Measurements from ENCODE around the gene PANX2.

The PANX2 gene

DNA sequence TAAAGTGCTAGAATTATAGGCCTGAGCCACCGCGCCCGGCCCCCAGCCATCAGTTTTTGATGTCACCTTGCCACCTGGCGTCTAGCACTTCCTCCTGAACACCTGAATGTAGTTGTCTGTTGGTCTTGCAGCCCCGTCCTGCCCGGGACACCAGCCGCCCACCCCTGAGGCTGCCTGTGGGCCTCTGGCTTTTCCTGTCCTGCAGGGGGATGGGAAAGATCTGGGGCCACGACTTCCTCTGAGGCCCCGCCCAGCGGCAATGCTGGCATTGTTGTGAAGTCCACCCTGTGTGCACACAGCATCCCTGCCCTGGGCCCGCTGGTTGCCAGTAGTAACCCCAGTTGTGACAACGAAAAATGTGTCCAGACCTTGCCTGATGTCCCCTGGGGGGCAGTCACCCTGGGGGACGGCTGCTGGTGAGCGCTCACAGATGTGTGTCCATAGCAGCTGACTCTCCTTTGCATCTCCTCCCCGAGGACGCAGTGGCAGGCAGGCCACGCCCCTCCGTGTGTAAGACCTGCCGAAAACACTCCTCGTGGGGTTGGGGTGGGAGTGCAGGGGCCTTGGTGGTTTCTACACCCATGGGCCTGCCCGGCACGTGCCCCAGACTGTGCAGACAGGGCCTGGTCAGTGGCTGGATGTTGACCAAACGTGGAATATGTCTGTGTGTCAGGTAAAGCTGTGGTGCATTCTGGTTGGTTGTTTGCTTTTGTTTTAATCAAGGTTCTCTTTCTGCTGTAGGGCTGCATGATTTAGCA is 37.0 kb downstream of the PANX2 start:
- no peak for DNase-seq
- intact Hi-C loops (cut with DNase I; ENCODE audit: low total_unique reads) = loop anchor here (5.0 kb wide), 2 partner anchors 60 to 280 kb away; no protein-coding TSS in a partner anchor
- Histone ChIP-seq H3K9me3 (no peaks in the 10 kb centered on the region), H3K27ac (no peak overlapping the region), H3K4me3 (no peak overlapping the region), H3K4me1 (peaks cover 0 to 10% (median 6%) of the 10 kb centered on the region in 4 donors), H3K27me3 (no peaks in the 10 kb centered on the region), H3K36me3 (peaks cover 19 to 67% (median 46%) of the 10 kb centered on the region in 3 donors)
- TF ChIP-seq CTCF (IDR thresholded peaks at IDR 0.05) = no peak

DNA sequence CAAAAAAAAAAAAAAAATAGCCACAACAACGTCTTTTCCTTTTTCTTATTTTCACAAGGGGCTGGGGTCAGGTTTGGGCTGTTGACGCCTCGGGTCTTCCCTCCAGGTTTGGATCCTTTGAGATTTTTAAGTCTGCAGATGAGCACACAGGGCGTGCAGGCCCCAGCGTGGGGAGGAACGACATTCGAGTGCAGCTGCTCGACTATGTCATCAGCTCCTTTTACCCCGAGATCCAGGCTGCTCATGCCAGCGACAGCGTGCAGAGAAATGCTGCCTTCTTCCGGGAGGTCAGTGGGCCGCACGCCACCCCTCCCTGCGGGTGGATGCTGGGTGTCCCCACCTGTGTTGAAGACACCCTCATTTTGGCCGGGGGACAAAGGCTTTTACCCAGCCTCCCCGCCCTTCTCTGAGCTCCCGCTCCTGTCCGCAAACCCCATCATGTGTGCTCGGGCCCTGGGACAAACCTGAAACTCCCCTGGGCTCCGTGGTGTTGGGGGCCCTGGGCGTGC is 38.0 kb downstream of the PANX2 start:
- Histone ChIP-seq H3K36me3 (peaks cover 26 to 76% (median 49%) of the 10 kb centered on the region in 3 donors), H3K4me3 (no peak overlapping the region), H3K4me1 (peaks cover 0 to 7% (median 5%) of the 10 kb centered on the region in 4 donors), H3K27ac (no peak overlapping the region), H3K9me3 (no peaks in the 10 kb centered on the region), H3K27me3 (no peaks in the 10 kb centered on the region)
- no peak for DNase-seq
- TF ChIP-seq CTCF (IDR thresholded peaks at IDR 0.05) = no peak
- intact Hi-C loops (cut with DNase I; ENCODE audit: low total_unique reads) = loop anchor here (5.0 kb wide), 2 partner anchors 61 to 281 kb away; no protein-coding TSS in a partner anchor

DNA sequence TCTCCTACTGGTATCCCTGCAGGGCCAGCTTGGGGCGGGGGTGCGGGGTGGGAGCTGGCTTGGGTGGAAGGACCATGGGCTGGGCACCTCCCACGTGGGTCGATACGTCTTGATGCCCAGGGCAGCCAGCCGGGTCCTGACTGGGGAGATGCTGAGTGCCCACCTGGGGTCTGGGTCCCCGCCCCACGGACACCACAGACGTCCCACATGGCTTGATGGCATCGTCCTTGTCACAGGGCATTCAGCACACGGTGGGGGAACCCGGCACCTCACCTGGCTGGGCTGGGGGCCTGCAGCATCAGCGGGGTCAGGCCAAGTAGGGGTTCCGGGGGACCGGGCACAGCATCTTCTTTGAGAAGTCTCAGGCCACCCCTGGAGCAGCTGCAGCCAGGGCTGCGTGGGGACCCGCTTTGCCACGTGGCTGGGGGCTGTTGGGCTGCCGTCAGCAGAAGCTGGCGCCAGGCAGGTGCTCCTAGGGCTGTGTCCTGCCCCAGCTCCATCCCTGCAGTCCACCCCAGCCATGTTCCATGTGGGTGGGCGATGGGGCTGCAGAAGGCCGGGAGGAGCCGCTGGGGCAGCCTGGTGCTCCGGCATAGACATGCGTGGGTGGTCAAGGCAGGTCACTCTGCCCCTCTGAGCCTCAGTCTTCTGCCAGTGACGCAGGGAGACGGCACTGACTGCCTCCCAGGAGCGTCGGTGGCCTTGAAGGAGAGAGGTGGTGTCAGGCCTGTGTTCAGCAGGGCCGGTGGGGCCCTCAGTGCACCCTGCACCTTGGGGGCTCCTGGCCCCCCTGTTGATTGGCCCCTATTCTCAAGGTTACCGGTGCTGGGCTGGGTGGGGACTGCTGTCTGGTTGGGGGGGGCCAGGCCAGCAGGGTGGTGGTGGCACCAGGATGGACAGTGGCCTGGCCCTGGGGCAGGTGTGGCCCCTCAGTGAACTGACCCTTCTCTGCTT is 38.7 kb downstream of the PANX2 start:
- no peak for TF ChIP-seq CTCF (IDR thresholded peaks at IDR 0.05)
- peaks cover 27 to 83% (median 55%) of the 10 kb centered on the region in 3 donors for H3K36me3 ChIP-seq
- intact Hi-C loops (cut with DNase I; ENCODE audit: low total_unique reads) = loop anchor here (5.0 kb wide), 2 partner anchors 62 to 282 kb away; no protein-coding TSS in a partner anchor
- H3K27ac ChIP-seq = no peak overlapping the region
- no peaks in the 10 kb centered on the region for H3K9me3 ChIP-seq
- H3K4me1 ChIP-seq = peaks cover 0 to 7% (median 5%) of the 10 kb centered on the region in 4 donors
- no peaks in the 10 kb centered on the region for H3K27me3 ChIP-seq
- no peak for DNase-seq
- no peak overlapping the region for H3K4me3 ChIP-seq

GRCh38 chr22:50209893-50210292 is 39.4 kb downstream of the PANX2 start:
- H3K4me1 ChIP-seq = peaks cover 0 to 7% (median 5%) of the 10 kb centered on the region in 4 donors
- H3K4me3 ChIP-seq = no peak overlapping the region
- H3K36me3 ChIP-seq = peaks cover 34 to 90% (median 60%) of the 10 kb centered on the region in 3 donors
- peak in 1 of 2 donors; percentile 61 for DNase-seq
- intact Hi-C loops (cut with DNase I; ENCODE audit: low total_unique reads) = loop anchor here (5.0 kb wide), 2 partner anchors 63 to 283 kb away; no protein-coding TSS in a partner anchor
- TF ChIP-seq CTCF (IDR thresholded peaks at IDR 0.05) = peak; percentile 74 to 84
- no peaks in the 10 kb centered on the region for H3K9me3 ChIP-seq
- no peaks in the 10 kb centered on the region for H3K27me3 ChIP-seq
- H3K27ac ChIP-seq = no peak overlapping the region

DNA sequence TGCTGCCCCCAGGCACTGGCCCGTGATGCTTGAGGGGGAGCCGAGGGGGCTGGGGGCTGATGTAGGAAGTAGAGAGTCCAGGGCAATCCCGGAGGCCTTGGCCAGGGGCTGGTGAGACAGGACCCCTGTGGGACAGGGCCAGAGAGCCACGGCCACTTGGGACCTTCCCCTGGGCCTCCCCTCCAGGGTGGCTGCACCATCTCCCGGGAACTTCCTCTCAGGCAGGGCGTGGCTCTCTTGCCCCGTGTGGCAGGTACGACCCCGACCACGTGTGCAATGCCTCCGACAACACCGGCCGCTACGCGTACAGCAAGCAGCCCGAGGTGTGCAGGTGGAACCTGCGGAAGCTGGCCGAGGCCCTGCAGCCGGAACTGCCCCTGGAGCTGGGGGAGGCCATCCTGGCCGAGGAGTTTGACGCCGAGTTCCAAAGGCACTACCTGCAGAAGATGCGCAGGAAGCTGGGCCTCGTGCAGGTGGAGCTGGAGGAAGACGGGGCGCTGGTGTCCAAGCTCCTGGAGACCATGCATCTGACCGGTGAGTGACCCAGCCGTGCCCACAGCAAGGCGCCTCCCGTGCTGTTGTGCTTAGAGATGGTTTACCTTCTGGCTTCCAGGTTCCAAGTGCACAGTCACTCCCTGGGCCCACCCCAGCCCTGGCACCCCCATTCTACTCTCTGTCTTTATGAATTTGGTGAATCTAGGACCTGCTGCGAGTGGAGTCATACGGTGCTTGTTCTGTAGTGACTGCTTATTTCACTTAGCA is 40.0 kb downstream of the PANX2 start:
- intact Hi-C loops (cut with DNase I; ENCODE audit: low total_unique reads) = no loop called here
- no peak for DNase-seq
- H3K9me3 ChIP-seq = no peaks in the 10 kb centered on the region

More for the DNA sequence above, 40.0 kb downstream of the PANX2 start:
- H3K4me1 ChIP-seq = peaks cover 0 to 7% (median 5%) of the 10 kb centered on the region in 4 donors
- no peaks in the 10 kb centered on the region for H3K27me3 ChIP-seq
- H3K27ac ChIP-seq = no peak overlapping the region
- no peak overlapping the region for H3K4me3 ChIP-seq
- H3K36me3 ChIP-seq = peaks cover 35 to 95% (median 67%) of the 10 kb centered on the region in 3 donors
- TF ChIP-seq CTCF (IDR thresholded peaks at IDR 0.05) = no peak
